HG03354 (cell line): ENCODE data around the gene ATOH7.
"Not testable (repeated sequence)": the region's sequence is repeated elsewhere in the genome, so short reads cannot be mapped to it uniquely, and the experiment has no call there.

Experiments used
- ATAC-seq: cut with Tn5 transposase; IDR thresholded peaks from one replicate; pipeline ENCODE4 v1.9.1; 2021; ENCODE audit warnings: mild to moderate bottlenecking; ENCODE audit not compliant: unreplicated experiment, poor library complexity, severe bottlenecking

The ATOH7 gene

DNA sequence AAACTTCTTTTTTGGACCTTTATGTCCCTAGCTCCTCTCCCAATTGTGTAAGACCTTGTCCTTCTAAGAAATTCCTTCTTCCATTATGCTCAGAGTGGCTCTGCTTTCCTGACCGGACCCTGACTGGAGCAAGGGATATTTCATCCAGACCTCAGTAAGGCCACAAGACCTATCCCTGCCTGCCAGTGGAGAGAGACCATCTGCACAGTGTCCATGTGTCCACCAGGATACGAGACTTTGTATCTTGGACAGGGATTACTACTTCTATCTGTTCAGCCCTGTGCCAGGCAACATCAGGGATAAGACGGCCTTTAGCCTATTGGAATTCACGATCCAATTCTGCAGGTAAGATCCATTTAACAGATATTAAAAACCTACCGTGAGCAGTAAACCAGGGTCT lies 7.2 kb upstream of the ATOH7 start:
- ATAC-seq, result no peak

DNA sequence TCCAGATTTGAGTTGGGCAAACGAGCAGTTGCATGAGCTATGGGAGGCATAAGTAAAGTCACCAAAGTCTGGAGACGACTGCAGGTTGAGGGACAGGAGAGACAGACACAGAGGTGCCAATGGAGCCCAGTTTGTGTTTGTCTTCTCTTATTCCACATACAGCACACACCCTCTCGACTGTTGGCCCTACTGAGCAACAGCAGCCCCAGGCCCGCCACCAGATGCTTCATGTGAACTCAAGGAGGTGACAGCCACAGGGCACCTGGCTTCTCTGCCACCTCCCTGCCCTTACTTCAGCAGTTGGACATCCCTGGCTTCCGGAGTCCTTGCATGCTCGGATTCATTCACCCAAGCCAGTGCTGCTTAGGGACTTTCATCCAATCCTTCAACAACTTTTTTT lies 6.5 kb upstream of the ATOH7 start:
- no peak for ATAC-seq

DNA sequence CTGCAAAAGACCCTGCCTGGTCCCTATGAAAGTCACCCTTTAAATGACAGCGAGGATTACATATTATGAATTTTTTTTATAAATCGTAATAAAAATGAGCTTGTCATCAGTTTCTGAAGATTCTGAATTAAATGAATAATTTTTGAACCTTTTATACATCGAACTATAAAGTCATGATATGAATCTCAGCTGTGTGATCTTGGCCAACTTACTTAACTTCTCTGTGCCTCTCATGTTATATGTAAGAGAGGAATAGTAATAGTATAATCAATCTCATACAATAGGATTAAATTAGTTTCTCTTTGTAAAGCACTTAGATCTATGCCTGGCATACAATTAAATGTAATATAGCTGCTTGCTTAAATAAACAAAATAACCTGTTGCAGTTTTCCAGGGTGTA lies 5.3 kb upstream of the ATOH7 start:
- no peak for ATAC-seq

DNA sequence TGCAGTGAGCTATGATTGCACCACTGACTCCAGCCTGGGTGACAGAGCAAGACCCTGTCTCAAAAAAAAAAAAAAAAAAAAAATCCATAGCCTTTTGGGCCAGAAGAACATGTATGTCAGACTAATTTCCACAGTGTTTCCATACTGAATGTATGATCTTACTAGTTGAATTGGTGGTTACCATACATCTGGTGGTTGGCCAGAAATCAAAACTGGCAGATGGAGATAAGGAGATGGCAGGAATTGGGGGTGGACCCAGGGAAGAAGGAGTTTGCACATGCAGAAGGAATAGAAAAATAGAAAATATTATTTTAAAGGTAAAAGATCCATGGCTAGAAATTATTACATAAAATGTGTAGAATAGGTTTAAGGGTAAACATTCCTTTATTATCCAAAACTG lies 3.7 kb upstream of the ATOH7 start:
- no peak for ATAC-seq

DNA sequence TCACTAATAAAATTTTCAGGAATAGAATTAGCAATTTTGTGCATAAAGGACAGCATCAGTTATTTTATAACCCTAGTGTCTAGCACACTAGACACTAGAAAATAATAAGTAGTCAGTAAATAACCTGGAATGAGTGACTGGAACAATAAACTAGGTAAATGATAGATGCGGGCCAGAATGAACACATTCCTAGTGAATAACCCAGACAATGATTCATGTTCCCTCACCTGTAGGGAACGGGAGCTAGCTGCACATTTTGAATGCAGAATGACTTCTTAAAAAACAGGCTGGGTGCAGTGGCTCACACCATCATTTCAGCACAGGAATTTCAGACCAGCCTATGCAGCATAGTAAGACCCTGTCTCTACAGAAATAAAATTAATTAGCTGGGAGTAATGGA lies 3.2 kb upstream of the ATOH7 start:
- no peak for ATAC-seq

DNA sequence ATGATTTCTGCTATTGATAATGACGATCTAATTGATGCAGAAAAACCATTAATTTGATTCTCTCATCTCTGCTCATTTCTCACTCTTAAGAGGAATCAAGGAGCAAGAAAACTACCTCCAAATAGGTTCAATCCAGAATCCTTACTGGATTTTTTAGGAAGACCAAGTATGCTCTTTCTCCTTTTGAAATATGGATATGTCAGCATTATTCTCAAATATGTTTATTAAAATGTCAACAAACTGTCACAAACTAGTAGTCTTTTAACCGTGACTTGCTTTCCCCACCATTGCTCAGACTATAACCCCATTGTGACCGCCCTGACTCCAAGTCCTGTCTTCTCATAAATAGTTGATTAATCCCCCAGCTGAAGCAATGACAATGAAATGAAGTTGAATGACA lies 1.1 kb upstream of the ATOH7 start:
- no peak for ATAC-seq

DNA sequence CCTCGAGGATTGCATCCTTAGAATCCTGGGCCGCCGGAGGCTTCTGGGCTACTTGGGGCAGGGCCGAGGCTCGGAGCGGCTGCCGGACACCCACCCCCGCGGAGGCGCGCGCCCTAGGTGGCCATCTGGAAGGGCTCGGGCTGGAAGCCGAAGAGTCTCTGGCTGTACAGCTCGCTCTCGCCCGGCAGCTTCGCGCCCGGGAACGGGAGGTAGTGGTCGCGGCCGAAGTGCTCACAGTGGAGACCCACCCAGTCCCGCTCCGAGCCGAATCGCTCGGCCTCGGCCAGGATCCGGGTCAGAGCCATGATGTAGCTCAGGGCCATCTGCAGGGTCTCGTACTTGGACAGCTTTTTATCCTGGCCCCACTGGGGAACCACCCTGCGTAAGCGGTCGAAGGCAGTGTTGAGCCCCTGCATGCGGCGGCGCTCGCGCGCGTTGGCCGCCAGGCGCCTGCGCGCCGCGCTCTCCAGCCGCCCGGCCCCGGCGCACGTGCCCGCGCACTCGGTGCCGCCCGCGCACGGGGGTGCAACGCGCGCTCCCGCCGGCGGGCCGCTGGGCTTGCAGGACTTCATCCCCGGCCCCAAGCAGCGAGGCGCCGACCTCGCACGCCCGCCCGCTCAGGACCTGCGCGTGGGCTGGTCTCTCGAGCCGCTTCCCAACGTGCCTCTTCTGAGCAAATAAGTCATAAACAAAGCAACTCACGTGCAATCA lies 652 bp downstream of the ATOH7 start:
- peak; percentile 95 for ATAC-seq

DNA sequence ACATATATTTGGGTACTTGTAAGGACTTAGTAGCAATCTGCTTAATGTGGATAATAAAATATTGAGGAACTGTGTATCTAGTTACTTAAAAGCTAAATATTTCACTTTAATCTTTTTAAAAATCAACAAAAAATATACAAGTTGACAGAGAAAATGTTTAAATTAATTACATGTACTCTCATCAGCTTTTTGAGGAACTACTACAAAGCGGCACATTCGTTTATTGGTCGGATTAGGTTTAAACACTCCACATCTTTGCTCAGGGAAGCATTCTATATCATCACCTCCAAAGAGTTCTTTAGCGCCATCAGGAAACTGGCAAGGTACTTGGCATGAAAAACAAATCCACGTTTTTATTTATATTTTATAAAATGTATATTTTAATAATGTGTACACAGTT lies 1.6 kb downstream of the ATOH7 start:
- ATAC-seq, result no peak

DNA sequence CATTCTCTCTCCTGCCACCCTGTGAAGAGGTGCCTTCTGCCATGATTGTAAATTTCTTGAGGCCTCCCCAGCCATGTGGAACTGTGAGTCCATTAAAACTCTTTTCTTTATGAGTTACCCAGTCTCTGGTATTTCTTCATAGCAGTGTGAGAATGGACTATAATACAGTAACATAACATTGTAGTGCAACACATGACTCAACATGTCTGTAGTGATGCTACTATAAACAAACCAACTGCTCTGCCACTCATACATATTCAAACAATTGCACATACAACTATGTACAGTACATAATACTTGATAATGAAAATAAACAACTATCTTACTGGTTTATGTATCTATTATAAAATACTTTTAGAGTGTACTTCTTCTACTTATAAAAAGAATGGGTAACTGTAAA lies 7.1 kb downstream of the ATOH7 start:
- ATAC-seq, result no peak

DNA sequence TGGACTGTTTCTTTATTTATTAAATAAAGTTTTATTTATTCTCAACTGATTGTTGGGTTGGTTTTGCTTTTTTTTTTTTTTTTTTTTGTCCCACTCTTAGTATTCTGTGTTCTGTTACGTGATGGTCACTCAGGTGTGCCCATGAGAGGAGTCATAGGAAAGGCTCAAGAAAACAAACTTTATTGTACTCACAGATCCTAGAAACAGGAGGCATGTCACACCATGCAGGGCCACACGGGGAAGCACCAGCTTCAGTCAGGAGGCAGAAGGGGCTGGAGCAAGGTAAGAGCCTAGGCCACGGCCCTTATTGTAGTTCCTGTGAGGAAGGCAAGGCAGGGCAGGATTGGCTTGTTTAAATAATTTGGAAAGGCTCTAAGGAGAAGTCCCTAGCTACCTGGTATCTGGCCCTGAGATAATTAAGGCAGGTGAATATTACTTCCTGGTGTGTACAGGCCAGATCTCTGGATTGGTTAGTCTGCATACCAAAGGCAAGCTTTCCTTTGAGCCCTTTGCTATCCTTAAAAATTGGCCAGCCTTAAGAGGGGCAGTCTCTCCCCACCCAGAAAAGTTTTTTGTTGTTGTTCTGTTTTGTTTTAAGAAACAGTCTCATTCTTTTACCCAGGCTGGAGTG lies 8.3 kb downstream of the ATOH7 start:
- ATAC-seq, result no peak

DNA sequence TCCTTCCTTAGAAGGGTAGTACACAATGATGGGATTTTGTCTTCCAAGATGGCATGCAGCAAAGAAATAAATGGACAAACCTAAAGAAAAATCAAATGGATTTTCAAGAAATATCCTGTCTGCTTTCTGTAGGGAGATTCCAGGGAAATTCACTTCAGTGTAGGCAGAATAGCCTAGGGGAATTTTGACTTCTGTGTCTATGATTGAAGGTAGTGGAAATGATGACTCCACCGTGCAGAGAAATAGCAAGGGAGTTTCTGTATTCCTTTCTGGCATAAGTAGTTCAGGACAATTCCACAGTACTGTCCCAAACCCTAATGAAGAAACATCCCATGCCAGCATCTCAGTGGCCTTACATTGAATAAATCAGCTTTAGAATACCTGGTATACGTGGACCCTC lies 9.5 kb downstream of the ATOH7 start:
- no peak for ATAC-seq

DNA sequence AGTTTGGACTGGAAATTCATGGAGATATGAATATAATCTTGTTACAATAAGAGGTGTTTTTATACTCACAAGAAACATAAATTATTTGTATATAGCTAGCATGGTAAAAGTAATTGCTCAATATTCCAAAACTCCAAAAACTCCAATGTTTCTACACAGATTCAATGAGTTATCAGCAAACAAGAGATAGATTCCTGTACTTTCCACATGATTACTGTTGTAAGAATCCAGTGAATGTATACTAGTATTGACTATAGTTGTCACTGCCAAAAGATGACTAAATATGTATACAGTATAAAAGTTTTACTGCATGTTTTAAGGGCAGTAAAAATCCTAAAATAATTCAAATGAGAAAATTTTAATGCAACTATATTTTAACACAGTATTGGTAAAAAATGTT lies 10.7 kb downstream of the ATOH7 start:
- ATAC-seq, result no peak

DNA sequence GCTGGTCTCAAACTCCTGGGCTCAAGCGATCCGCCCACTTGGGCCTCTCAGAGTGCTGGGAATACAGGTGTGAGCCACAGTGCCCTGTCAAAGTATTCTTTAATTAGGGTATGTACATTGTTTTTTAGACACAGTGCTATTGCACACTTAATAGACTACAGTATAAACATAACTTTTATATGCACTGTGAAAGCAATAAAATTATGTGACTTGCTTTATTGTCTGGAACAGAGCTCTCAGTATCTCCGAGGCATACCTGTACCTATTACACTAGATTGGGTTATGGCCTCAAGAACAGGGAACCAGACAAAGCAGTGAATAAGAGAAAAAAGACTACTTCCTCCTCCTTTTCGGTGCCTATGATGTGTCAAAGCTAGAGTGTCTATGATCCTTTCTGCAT lies 13.1 kb downstream of the ATOH7 start:
- no peak for ATAC-seq

DNA sequence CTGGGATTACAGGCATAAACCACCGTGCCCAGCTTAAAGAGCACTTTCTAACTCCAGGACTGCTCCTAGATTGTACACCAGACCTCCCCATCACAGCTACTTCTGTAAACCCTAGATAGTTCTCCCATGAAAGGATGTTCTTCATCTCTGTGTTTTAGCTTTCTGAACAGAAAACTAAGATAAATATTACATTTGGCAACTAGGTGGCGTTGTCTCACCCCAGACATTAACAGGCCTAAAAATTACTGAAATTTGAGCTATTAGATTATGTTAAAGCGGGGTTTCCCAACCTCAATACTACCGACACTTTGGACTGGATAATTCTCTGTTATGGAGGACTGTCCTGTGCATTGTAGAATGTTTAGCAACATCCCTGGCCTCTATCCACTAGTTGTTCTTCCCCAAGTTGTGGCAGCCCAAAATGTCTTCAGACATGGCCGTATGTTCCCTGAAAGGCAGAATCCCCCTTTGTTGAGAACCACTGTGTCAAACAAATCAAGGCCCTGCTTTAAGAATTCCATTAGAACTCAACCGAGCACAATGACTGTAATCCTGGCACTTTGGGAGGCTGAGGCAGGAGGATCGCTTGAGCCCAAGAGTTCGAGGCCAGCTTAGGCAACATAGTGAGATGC lies 19.1 kb downstream of the ATOH7 start:
- no peak for ATAC-seq

DNA sequence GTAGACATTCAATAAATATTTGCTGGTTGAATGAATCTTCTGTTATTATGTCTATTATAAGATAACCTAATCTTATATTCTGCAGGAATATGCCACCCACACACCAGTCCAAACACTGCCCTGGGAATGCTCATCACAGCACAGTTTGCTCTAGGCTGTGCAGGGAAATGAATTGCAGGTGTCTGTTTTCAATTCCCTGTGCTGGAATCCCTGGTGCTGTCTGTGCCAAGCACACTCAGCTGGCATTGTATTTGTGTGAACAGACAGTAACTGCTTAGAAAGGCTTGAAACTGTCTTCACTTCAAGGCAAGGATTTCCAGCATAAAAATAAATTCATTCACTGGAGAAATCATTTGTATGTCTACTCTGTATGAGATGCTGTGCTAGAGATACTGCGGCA lies 20.2 kb downstream of the ATOH7 start:
- ATAC-seq, result no peak

DNA sequence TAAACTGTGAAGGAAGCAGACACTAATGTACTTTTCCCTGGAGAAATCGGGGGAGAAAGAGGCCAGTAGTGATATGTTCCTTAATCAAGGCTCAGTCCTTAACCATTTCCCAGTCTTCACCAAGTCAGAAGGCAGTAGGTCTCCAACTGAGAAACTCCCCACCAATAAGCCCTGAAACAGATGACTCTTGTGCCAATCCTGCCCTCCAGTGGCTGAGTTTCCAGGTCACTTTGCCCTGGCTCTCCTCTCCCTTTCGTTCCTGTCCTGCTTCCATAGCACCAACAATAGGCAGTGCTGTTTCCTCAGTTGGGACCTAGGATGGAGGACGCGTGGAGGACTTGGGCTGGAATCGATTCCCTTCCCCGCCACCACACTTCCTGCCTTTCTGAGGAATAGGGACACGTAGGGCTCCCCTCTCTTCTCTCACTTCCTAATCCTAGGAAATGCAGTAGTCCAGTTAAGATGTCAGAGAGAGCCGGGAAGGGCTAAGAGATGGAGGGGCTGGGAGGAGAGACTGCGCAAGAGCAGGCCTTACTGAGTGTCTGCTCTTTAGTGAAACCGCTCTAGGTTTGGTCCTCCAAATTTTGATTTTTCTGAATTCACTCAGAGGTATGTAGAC lies 23.4 kb downstream of the ATOH7 start:
- ATAC-seq, result no peak

DNA sequence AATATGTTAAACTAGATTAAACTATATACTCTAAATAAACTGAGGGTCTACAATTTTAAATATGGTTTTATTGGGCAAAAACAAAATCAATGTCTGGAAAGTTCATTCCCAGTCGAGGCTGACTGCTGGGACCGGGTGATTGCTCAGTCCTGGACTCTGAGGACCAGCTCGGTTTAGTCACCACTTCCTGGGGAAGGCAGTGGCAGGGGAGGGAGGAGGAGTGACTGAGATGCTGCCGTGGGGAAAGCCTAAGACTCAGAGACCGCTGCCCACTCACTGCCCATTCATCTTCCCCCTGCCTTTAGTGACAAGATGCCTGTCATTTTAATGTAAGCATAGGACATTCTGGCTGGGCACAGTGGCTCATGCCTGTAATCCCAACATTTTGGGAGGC lies 29.0 kb downstream of the ATOH7 start:
- ATAC-seq, result no peak

DNA sequence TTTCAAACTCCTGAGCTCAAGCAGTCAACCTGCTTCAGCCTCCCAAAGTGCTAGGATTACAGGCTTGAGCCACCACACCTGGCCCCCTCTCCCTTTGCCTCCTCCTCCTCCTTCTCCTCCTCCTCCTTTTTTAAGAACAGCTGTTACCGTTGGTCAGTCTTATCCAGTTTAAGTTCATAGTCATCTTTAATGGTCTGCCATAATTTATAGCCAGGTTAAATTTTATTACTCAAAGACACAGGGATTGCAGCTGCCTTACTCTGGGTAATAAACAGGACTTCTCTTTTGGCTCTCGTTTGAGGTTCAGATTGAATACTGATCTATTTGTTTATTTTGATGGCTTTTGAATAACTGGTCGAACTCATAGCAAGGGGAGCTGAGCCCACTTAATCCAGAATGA lies 35.2 kb downstream of the ATOH7 start:
- no peak for ATAC-seq

DNA sequence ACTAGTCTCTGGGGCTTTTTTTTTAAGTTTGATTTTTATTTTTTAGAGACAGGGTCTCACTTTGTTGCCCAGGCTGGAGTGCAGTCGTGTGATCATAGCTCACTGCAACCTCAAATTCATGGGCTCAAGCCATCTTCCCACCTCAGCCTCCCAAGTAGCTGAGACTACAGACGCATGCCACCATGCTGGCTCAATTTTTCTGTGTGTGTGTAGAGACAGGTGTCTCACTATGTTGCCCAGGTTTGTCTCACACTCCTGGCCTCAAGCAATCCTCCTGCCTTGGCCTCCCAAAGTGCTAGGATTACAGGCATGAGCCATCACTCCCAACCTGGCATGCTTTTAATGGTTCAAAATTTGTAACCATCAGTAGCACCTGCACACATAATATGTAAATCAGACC lies 36.1 kb downstream of the ATOH7 start:
- not testable (repeated sequence) for ATAC-seq

DNA sequence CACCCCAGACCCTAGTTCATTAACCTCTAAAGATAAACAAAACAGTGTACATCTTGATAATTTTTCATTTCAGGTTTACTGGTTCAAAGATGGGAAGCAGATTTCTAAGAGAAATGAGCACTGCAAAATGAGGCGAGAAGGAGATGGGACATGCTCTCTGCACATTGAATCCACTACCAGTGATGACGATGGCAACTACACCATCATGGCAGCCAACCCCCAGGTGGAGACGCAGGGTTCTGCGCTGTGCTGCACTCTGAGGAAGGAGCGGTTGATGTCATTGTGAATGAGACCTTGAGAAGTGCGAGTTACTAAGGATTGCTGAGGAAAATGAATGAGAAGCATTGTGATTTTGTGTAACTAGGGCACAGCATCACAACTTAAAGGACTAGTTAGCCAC lies 37.6 kb downstream of the ATOH7 start:
- no peak for ATAC-seq

DNA sequence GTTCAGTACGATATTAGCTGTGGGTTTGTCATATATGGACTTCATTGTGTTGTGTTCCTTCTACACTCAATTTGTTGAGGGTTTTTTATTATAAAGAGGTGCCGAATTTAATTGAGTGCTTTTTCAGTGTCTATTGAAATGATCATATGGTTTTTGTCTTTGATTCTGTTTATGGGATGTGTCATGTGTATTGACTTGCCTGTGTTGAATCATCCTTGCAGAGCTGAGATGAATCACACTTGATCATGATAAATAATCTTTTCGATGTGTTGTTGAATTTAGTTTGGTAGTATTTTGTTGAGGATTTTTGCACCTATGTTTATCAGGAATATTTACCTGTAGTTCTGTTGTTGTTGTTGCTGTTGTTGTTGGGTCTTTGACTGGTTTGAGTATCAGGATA lies 39.8 kb downstream of the ATOH7 start:
- no peak for ATAC-seq
